DMS53 treated with DMSO at 0.1 percent for 48 hours (cell line): Measurements from ENCODE around the gene COL23A1.

Source experiments
- DNase-seq: peaks from one replicate; lab custom pipeline; 2025; ENCODE audit not compliant: unreplicated experiment; lab: John Stamatoyannopoulos, UW

Gene COL23A1

GRCh38 chr5:178590141-178590923, at the start of gene COL23A1:
COL23A1 (minus strand) TSS chr5:178590393.
- DNase-seq: no peak

DNA sequence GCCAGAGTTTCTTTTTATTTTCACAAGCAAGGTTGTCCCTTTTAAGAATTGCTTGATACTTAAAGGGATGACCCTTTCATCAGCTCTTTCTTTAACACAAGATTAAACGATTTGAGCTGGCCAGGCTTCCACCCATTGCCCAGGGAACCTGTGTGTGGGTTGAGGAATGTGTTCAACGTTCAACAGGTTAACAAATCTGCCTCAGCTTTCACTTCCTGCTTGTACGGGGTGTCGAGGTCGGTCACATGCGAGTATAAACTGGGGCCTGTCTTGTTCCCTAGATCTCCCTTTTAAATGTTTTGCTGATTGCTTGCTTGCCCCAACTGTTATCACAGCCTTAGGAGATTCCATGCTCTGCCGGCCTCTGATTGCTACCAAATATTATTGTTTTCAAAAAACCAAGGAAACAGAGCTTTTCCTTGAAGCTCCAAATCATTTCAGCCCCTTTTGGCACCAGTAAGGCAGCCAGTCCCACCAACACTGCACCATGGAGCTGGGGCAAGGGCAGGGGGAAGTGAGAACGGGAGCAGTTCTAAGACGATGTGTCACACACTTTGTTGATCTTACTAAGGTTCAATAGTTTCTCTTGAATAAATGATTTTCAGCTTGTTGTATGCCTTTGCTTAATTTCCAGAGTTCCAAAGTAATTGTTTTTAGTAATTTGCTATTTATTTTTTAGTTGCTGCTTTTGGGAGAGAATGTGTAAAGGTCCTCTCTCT, 47.3 kb upstream of the COL23A1 start:
- DNase-seq: no peak

DNA sequence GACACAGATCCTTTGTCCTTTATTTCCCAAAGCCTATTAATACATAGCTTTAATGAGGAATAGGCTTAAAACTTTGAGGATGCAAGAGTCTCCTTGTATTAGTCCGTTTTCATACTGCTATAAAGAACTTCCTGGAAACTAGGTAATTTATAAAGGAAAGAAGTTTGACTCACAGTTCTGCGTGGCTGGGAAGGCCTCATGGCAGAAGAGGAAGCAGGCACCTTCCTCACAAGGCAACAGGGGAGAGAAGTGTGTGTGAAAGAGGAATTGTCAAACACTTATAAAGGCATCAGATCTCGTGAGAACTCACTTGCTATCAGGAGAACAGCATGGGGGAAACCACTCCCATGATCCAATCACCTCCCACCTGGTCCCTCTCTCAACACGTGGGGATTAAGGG, 42.1 kb upstream of the COL23A1 start:
- no peak for DNase-seq

GRCh38 chr5:178630951-178631350, 40.8 kb upstream of the COL23A1 start:
- no peak for DNase-seq

GRCh38 chr5:178630475-178630930, 40.3 kb upstream of the COL23A1 start:
- peak; percentile 6 for DNase-seq

GRCh38 chr5:178627259-178627598, 37.0 kb upstream of the COL23A1 start:
- DNase-seq: no peak

DNA sequence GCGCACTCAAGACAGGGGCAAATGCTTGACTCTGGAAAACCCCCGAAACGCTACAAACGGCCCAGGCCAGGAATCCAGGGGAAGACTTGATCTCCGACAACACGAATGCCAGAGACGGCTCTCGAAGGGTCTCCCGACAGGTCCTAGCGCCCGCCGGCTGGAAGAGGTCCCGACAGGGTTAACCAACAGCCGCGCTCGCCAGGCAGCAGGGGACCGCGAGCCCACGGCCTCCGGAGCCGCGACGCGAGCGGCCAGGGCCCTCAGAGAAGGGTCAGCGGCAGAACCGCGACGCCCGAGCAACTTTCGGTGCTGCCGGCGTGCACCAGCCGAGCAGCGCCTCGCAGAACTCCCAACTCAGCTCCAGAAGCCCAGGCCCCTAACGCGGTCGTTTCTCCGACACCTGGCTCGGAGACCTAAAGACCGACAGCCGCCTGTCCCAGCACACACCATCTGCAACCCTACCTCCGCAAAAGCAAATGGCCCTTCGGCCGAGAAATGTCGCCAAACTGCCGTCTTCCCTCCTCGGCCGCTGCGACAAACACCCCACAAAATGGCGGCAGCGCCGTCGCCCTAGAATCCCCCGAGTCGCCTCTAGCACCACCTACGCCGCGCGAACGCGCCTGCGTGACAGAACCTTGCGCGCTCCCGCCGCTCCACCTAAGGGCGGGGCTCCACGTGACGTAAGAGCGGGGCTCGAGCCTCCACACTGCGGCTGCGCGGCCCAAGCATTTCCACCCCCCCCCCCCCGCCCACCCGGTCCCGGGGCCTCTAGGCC, 36.5 kb upstream of the COL23A1 start, which contains the start of gene CLK4:
Gene CLK4 (minus strand): TSS at position 567 of the 775 bp plus-strand sequence. CDS start 3,634 bp downstream, outside the sequence.
- peak; percentile 69 for DNase-seq

DNA sequence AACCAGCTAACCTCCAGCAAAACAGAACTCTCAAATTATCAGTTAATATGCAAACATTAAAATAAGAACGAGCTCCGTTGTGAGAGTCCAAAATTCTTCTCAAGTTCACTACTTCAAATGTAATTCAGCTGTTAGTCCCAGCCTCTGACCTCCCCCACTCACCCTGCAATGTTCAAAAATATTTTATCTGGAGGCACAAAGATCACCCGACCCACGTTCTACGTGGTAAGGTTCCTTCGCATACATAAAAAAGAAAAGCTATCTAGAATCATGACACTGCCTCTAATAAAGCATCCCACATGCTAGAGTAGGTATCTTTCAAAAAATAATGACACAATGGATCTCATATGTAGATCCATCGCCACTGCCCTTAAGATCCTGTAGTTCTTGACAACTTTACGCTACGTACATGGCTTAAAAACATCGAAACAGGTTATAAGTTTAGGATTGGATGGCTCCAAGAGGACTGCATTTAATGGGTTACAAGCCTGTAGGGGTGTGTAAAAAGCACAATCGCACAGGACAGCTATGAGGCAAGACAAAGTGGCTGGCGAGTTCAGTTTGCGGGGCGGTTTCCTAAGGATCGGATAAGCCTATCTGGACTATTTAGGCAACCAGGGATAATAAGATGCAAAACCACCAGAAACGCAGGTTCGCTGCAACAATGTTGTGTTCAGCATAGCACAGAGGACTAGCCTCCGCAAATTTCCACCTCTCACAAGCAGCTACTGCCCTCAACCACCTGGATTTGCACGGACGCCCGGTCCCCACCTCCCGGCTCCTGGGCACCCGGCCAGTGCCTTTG, 35.7 kb upstream of the COL23A1 start:
- no peak for DNase-seq

DNA sequence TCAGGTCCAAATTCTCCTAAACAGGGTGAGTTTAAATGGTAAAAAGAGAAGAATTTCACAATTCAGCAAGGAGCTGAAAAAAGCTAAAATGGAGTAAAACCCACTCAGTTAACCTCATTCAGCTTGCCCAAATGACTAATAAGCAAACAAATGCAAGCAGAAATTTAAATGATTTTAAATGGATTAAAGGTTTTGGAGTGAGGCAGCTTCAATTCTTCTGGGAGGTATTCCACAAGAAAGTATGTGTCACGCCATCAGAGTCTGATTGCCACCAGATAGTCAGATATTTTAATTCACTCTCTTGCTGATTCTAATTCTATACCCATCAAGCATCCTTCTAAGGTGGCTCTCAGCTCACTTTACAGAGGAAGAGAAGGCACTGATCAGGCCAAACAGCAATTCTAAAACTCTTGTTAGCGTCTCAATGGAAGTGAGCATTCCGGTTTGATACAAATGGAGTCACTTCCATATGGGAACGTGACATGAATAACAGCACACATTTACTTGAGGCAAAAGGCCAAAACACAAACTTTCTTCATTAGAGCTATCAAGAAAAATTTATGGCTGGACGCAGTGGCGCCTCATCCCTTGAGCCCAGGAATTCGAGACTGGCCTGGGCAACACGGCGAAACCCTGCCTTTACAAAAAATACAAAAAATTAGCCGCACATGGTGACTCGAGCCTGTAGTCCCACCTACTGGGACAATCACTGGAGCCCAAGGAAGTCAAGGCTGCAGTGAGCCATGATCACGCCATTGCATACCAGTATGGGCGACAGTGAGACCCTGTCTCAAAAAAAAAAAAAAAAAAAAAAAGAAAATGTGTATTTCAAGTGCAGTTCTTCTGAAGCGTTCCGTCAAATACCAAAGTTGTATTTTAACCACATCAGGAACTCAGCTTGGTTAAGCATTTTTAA, 34.7 kb upstream of the COL23A1 start:
- no peak for DNase-seq

DNA sequence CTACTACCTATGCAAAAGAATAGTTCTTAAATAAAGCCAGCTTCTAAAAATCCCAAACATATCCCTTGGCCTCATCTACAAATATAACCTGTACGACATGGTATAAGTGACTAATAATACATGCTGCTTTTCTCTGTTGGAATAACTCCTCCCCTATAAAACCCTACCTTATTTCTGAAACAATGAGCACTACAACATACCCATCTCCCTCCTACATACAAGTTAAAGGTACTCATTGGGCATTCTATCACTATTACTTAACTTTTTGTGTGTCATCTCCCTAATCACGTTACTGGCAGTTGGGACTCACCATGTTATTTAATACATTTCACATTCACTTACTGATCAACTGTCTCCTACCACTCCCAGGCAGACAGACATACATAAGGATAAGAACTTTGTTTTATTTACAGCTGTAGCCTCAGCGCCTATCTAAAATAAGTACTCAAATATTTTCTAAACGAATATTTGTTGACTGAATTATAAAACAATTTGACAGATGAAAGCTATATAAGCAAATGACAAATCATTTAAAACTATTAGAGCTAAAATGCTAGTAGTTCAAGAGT, 32.6 kb upstream of the COL23A1 start:
- DNase-seq: no peak

DNA sequence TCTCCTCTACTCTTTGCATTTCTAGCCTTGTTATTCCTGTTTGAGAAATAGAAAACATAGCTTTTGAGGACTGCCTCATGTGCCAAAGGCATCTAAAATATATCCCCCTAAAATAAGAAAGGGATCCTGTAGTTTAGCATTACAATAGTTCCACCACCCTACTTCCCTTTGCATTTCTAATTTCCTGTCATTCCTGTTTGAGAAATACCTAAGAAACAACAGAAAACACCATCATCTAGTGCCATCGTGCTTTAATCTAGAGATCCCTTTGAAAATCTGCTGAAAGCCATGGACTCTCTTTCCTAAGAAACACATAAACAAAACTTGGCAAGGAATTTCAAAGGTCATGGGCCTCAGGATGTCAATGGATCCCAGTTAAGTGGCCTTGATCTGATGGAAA, 29.2 kb upstream of the COL23A1 start:
- DNase-seq: no peak

GRCh38 chr5:178612299-178612698, 22.1 kb upstream of the COL23A1 start:
- no peak for DNase-seq

- DNase-seq: no peak
Observed at GRCh38 chr5:178606269-178606668, 16.1 kb upstream of the COL23A1 start.

DNA sequence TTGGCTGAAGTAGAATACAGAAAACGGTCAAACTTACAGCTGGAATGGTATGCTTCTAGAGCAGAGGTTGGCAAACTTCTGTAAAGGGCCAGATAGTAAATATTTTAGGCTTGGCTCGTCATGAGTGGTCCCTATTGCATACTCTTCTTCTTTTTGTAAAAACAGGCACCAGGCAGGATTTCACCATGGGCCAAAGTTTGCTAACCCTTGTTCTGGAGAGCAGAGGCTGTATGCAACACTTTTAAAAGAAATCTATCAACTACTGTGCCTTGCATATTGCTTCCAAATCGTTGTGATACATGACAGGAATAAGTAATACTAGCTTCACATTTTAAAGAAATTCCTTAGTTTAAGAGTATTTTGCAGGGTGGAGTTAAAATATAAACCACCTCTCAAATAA, 15.6 kb upstream of the COL23A1 start:
- DNase-seq: no peak

GRCh38 chr5:178602752-178603151, 12.6 kb upstream of the COL23A1 start:
- DNase-seq: no peak

DNA sequence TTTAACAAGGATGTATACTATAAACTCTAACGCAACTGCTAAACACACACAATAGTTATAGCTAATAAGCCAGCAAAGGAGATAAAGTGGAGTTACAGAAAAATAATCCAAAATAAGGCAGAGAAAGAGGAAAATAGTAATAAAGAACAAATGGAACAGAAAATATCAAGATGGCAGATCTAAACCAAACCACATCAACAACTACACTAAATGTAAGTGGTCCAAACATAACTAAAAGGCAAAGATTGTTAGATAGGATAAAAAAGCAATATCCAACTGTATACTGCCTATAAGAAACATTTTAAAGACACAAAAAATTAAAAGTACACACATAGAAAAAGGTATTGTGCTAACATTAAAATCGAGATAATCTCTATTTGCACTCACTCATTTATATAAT, 5.6 kb upstream of the COL23A1 start:
- DNase-seq: no peak

DNA sequence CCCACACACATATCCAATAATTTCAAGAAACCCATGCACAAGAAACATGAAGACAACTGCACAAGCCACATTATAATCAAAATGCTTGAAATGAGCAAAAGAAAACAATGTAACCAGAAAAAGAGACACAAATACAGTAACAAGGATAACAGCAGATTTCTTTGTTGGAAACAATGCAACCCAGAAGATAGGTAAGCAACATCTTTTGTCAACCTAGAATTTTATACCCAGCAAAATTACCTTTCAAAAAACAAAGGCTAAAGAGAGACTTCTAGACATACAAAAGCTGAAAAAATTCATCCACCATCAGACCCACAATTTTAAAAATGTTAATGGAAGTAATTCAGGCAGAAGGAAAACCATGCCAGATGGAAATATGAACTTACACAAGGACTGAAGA, 5.0 kb upstream of the COL23A1 start:
- no peak for DNase-seq

- DNase-seq: no peak
Observed at GRCh38 chr5:178590924-178591423, 781 bp upstream of the COL23A1 start.
